Dermis microvascular lymphatic vessel endothelial cell (primary cell): ENCODE data around the gene HES5. TPM values are rescaled to one million over a fixed set of nuclear protein-coding genes. Genes with fewer than 3 reads are reported as not detected.

Experiments
- DNase-seq, 2 donors: peaks; one replicate each; pipeline versions ENCODE4 v3.0.0 to v3.0.0-alpha.2; 2010; ENCODE audit warnings: low read depth in 2 of 2
- total RNA-seq: library from RNA; depleted of rRNA; stranded (reverse); fragments of >200 nt; gene quantifications from 2 replicates; pipeline ENCODE4 v1.2.1, GENCODE V29; 2014

HES5 gene
- total RNA-seq, 1 donor from 2014 or later, result 0.13 TPM

- no peak for DNase-seq
Measured at GRCh38 chr1:2516124-2516523, 13.9 kb downstream of the HES5 start.

GRCh38 chr1:2515763-2516080 lies 14.3 kb downstream of the HES5 start:
- no peak for DNase-seq

- no peak for DNase-seq
Measured at GRCh38 chr1:2514863-2515762, 14.9 kb downstream of the HES5 start.

GRCh38 chr1:2513939-2514652 lies 16.0 kb downstream of the HES5 start:
- DNase-seq, result no peak

GRCh38 chr1:2512862-2513421 lies 17.1 kb downstream of the HES5 start:
- no peak for DNase-seq

- no peak for DNase-seq
Measured at GRCh38 chr1:2510366-2511155, 19.5 kb downstream of the HES5 start.

- DNase-seq, result no peak
Measured at GRCh38 chr1:2509589-2509988, 20.5 kb downstream of the HES5 start.

DNA sequence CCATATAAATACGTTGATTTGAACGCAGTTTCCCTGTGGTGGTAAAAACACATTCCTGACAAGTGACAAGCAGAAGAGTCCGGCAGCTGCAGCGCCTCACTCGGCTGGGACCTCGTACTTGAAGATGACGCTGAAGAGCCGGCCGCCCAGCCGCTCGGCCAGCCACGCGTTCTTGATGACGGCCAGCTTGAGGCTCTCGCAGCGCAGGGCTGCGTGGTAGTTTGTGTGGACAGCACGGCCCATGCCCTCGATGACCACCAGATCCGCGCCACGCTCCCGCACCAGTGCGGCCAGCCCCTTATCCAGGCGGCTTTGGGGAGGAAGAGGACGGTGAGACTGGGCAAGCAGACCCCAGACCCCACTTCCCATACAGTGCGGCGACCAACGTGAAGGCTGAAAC lies 21.3 kb downstream of the HES5 start:
- no peak for DNase-seq

- no peak for DNase-seq
Measured at GRCh38 chr1:2508180-2508579, 21.9 kb downstream of the HES5 start.

- no peak for DNase-seq
Measured at GRCh38 chr1:2507744-2508155, 22.3 kb downstream of the HES5 start.

DNA sequence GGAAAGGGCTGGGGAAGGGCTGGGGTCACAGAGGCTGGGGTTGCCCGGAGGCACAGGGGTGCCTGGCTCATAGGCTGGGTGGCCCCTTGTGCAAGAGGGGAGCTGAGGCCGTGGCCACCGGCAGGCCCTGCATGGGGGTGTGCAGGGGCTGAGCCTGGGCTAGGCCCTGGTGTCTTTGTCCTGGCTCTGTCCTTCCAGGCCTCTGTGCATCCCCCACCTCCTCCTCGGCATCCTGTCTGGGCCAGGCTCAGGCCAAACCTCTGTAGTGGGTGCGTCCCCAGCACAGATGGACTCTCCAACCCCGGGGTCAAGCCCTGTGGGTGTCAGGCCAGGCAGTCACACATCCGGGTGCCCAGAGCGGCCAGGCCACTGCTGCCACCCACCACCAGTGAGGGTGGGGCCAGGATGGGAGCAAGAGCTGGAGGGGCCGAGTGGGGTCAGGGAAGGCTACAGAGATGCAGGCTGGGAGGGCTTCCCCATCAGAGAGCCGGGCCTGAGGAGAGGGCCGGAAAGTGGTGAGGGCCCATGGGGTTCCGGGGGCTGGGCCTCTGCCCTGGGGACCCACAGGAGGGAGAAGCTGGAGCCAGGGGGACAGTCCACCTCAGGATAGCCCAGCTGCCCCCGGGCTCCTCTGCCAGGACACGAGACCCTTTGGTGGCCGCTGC lies 23.0 kb downstream of the HES5 start:
- no peak for DNase-seq

DNA sequence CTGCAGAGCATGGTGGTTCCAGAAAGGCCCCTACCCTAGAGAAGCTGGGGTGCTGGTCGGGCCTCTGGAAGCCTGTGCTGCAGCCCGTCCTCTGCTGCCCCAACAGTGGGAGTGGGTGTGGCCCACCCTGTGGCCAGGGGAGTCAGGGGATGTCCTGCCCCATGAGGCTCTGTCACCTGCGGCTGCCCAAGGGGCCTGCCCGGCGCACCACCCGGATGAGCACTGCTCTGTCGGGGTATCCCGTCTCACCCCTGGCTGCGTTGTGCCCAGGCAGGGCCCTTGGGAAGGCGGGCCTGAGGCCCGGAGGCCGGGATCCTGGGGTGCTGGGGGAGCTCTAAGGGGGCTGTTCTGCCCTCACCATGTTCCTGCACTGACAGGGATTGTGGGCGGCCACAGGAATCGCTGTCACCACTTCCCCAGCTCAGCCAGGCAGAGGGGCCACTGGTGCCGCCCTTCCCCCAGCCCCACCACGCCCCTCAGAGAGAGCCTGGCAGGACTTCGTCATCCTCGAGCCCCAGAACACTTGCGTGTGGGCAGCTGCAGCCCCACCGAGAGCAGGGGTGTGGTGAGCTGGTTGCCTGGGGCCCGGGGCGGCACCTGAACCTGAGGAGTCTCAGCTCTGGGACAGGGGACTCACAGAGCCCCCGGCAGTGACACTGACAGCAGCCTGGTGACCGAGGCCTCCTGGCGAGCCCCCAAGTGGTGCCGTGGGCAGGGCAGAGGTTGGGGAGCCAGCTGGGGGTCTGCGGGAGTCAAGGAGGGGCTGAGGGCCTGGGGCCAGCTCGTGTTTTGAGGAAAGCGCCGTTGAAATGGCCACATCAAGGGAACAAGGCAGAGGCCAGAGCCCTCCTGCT lies 23.8 kb downstream of the HES5 start:
- no peak for DNase-seq

- DNase-seq, result no peak
Measured at GRCh38 chr1:2505461-2505994, 24.5 kb downstream of the HES5 start.

- no peak for DNase-seq
Measured at GRCh38 chr1:2504949-2505272, 25.2 kb downstream of the HES5 start.

DNA sequence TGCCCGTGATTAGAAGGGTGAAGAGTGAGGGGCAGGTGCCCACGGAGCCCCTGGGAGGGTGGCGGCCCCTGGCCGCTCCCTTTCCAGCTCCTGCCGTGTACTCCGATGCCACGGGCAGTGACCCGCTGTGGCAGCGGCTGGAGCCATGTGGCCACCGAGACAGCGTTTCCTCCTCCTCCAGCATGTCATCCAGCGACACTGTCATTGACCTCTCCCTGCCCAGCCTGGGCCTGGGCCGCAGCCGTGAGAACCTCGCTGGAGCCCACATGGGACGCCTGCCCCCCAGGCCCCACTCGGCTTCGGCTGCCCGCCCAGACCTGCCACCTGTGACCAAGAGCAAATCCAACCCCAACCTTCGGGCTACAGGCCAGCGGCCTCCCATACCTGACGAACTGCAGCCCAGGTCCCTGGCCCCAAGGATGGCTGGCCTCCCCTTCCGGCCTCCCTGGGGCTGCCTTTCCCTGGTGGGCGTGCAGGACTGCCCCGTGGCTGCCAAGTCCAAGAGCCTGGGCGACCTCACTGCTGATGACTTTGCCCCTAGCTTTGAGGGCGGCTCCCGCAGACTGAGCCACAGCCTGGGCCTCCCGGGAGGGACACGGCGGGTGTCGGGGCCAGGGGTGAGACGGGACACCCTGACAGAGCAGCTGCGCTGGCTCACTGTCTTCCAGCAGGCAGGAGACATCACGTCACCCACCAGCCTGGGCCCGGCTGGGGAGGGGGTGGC lies 25.7 kb downstream of the HES5 start:
- DNase-seq, result no peak

GRCh38 chr1:2503554-2504224 lies 26.4 kb downstream of the HES5 start:
- no peak for DNase-seq

DNA sequence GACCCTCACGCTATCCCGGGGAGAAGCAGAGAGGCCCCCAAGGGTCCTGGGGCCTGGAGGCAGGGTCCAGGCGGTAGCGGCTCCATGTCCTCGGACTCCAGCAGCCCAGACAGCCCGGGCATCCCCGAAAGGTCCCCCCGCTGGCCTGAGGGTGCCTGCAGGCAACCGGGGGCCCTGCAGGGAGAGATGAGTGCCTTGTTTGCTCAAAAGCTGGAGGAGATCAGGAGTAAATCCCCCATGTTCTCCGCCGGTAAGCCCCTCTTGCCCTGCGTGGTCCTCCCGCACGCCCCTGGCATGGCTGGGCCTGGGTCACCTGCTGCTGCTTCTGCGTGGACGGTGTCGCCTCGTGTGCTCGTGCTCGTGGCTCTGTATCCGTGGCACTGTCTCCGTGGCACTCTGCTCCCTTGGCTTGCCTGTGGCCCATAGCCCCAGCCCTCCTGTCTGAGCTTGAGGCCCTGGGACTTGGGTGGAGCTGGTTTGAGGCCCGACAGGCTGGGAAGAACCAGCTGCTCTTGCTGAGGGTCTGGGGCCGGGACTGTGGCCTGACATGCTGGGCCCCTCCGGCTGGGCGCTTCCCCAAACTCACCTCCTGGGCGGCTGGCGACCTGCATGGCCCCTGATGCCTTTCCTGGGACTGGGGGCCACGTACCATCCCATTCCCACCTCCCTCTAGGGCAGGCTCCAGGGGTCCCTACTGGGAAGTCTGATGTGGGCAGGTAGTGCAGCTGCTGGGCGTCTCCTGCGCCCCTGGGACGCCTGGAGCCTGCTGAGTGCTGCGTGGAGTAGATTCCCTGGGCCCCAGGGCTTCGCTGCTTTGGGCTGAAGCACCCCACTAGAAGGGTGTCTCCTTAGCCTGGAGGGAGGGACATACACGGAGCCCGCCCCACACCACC lies 27.2 kb downstream of the HES5 start:
- no peak for DNase-seq

DNA sequence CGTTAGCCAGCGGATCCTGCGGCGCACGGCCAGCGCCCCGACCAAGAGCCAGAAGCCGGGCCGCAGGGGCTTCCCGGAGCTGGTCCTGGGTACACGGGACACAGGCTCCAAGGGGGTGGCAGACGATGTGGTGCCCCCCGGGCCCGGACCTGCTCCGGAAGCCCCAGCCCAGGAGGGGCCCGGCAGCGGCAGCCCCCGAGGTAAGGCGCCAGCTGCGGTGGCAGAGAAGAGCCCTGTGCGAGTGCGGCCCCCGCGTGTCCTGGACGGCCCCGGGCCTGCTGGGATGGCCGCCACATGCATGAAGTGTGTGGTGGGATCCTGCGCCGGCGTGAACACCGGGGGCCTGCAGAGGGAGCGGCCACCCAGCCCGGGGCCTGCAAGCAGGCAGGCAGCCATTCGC lies 27.9 kb downstream of the HES5 start:
- no peak for DNase-seq
